OCI-LY1 (cell line): ENCODE measurements around the gene FAM168A.

Source experiments
- CTCF ChIP-seq: fragments of 200-600 bp; sonication (generic), shearing (Covaris generic); IDR thresholded peaks from 2 replicates; pipeline ENCODE4 v1.5.1; 2017; ENCODE audit warnings: mild to moderate bottlenecking, antibody characterized with exemption, low read length, moderate library complexity, mixed read lengths
- EZH2 ChIP-seq: fragments of 200-600 bp; sonication (generic), shearing (Covaris generic); IDR thresholded peaks from 2 replicates; pipeline ENCODE4 v1.8.0; 2017; ENCODE audit warnings: borderline replicate concordance, mixed run types, mild to moderate bottlenecking, antibody characterized with exemption, low read length, moderate library complexity, mixed read lengths

- TF ChIP-seq CTCF (no peak), EZH2 (no peak)
Observed at GRCh38 chr11:73596547-73596946, 1.4 kb downstream of the FAM168A start.
